Measurements from ENCODE around the gene IRF2BP1. TPM values are rescaled to one million over a fixed set of nuclear protein-coding genes. Genes with fewer than 3 reads are reported as not detected.
"Not testable (repeated sequence)": the region's sequence is repeated elsewhere in the genome, so short reads cannot be mapped to it uniquely, and the experiment has no call there.

The IRF2BP1 gene
- polyA plus RNA-seq, 2 of the 4 experiments (the other 2 are of a cell fraction): 10.9 to 23.1 TPM

GRCh38 chr19:45873219-45873772 lies 12.6 kb downstream of the IRF2BP1 start:
- ChIA-PET POLR2A (no interaction called here), CTCF (interaction anchor here (1.4 to 11.3 kb wide), 5 partner anchors 9 to 57 kb away, joined by 7 to 315 read pairs (median 12); partner anchors contain the start of genes FOXA3, IRF2BP1 and SYMPK)
- H3K4me2 ChIP-seq: no peak overlapping the region
- no peaks in the 10 kb centered on the region for H3K9me3 ChIP-seq
- H3K4me1 ChIP-seq: no peaks in the 10 kb centered on the region
- WGBS (ENCODE audit: missing lambda C conversion rate): 73% methylated on average over 7 of the region's 7 CpGs
- no peak for FAIRE-seq
- no peak overlapping the region for H3K27ac ChIP-seq
- TF ChIP-seq ESRRA (IDR thresholded peaks at IDR 0.05; ENCODE audit: borderline replicate concordance, low read length) (no peak), FOXS1 (CRISPR knock-in tag; IDR thresholded peaks at IDR 0.05) (no peak), HDAC2 (IDR thresholded peaks at IDR 0.05) (no peak), HEYL (CRISPR knock-in tag; IDR thresholded peaks at IDR 0.05) (no peak), CBX8 (IDR thresholded peaks at IDR 0.05) (no peak), MAFK (IDR thresholded peaks at IDR 0.05; ENCODE audit: partially characterized antibody) (no peak), CHD4 (IDR thresholded peaks at IDR 0.05; ENCODE audit: borderline replicate concordance) (no peak), RNF2 (IDR thresholded peaks at IDR 0.05; ENCODE audit: borderline replicate concordance, low read depth) (no peak), CHD2 (IDR thresholded peaks at IDR 0.05; ENCODE audit: low read length, partially characterized antibody) (no peak)
- no peak overlapping the region for H3K4me3 ChIP-seq
- no peak for DNase-seq (ENCODE audit: low read depth in 1 of 2, low spot score in 1 of 2)
- ATAC-seq: no peak

- 92% methylated on average over 30 of the region's 34 CpGs for WGBS (ENCODE audit: missing lambda C conversion rate)
- no peak overlapping the region for H3K27ac ChIP-seq
- FAIRE-seq (no peak), ATAC-seq (no peak), DNase-seq (ENCODE audit: low read depth in 1 of 2, low spot score in 1 of 2) (no peak)
- TF ChIP-seq RNF2 (IDR thresholded peaks at IDR 0.05; ENCODE audit: borderline replicate concordance, low read depth) (no peak), HOXB5 (CRISPR knock-in tag; IDR thresholded peaks at IDR 0.05) (no peak), SMC3 (IDR thresholded peaks at IDR 0.05) (no peak), POLR2A (IDR thresholded peaks at IDR 0.05; ENCODE audit: low read length) (no peak), USF2 (IDR thresholded peaks at IDR 0.05) (no peak), RFX5 (IDR thresholded peaks at IDR 0.05) (no peak), CEBPB (IDR thresholded peaks at IDR 0.05) (no peak), MAFK (IDR thresholded peaks at IDR 0.05; ENCODE audit: partially characterized antibody) (no peak), CHD4 (IDR thresholded peaks at IDR 0.05; ENCODE audit: borderline replicate concordance) (no peak), HDAC2 (IDR thresholded peaks at IDR 0.05) (no peak), JUNB (IDR thresholded peaks at IDR 0.05) (no peak), PBX3 (IDR thresholded peaks at IDR 0.05) (no peak), HOXA7 (CRISPR knock-in tag; IDR thresholded peaks at IDR 0.05) (no peak), EHMT2 (IDR thresholded peaks at IDR 0.05; ENCODE audit: low read depth) (no peak)
- H3K4me2 ChIP-seq: no peak overlapping the region
- no peaks in the 10 kb centered on the region for H3K4me1 ChIP-seq
- H3K4me3 ChIP-seq: no peak overlapping the region
- H3K9me3 ChIP-seq: no peaks in the 10 kb centered on the region
- CTCF ChIA-PET: interaction anchor here (0.5 to 11.3 kb wide), 4 partner anchors 8 to 56 kb away, joined by 3 to 315 read pairs (median 11); partner anchors contain the start of genes FOXA3, IRF2BP1 and SYMPK
- POLR2A ChIA-PET: interaction anchor here (1.4 kb wide), 1 partner anchor 9 kb away, joined by 4 read pairs; the partner anchor contains the start of gene SYMPK
Observed at GRCh38 chr19:45872095-45872919, 13.6 kb downstream of the IRF2BP1 start.

- no peak overlapping the region for H3K27ac ChIP-seq
- H3K4me2 ChIP-seq: no peak overlapping the region
- CTCF ChIA-PET: interaction anchor here (1.5 to 11.3 kb wide), 3 partner anchors 14 to 54 kb away, joined by 4 to 315 read pairs (median 18); partner anchors contain the start of gene IRF2BP1
- DNase-seq (ENCODE audit: low read depth in 1 of 2, low spot score in 1 of 2): no peak
- POLR2A ChIA-PET: interaction anchor here (1.0 to 1.4 kb wide), 2 partner anchors 8 to 11 kb away, joined by 3 to 4 read pairs; partner anchors contain the start of gene SYMPK
- TF ChIP-seq FOSB (CRISPR knock-in tag; IDR thresholded peaks at IDR 0.05) (no peak), TP53 (CRISPR knock-in tag; IDR thresholded peaks at IDR 0.05) (no peak), ESRRA (IDR thresholded peaks at IDR 0.05; ENCODE audit: borderline replicate concordance, low read length) (no peak), GATA3 (IDR thresholded peaks at IDR 0.05; ENCODE audit: borderline replicate concordance) (no peak), SMC3 (IDR thresholded peaks at IDR 0.05) (no peak)
- no peak for FAIRE-seq
- peaks cover 4% of the 10 kb centered on the region; the same call in 1 of the 3 replicates for H3K4me1 ChIP-seq
- no peak overlapping the region for H3K4me3 ChIP-seq
- ATAC-seq: no peak
- WGBS (ENCODE audit: missing lambda C conversion rate): 69% methylated on average over 5 of the region's 5 CpGs
- no peaks in the 10 kb centered on the region for H3K9me3 ChIP-seq
Observed at GRCh38 chr19:45870798-45871197, 15.1 kb downstream of the IRF2BP1 start.

- 81% methylated on average over 4 of the region's 4 CpGs for WGBS (ENCODE audit: missing lambda C conversion rate)
Observed at GRCh38 chr19:45867241-45867640, 18.7 kb downstream of the IRF2BP1 start.

More at GRCh38 chr19:45867241-45867640, 18.7 kb downstream of the IRF2BP1 start:
- H3K4me2 ChIP-seq; H3K27ac ChIP-seq; DNase-seq (ENCODE audit: low read depth in 1 of 2, low spot score in 1 of 2); H3K9me3 ChIP-seq; ATAC-seq; H3K4me3 ChIP-seq; FAIRE-seq: not testable (repeated sequence)
- peaks cover 10% of the 10 kb centered on the region; the same call in 1 of the 3 replicates for H3K4me1 ChIP-seq
- ChIA-PET CTCF (interaction anchor here (1.2 to 11.3 kb wide), 3 partner anchors 17 to 210 kb away, joined by 3 to 315 read pairs (median 51); partner anchors contain the start of gene IRF2BP1), POLR2A (interaction anchor here (1.1 kb wide), 1 partner anchor 50 kb away, joined by 3 read pairs; no protein-coding TSS in a partner anchor)

Measured in A549 (cell line).